ENCODE results near the gene SCD5.

Gene SCD5

GRCh38 chr4:82758701-82759685 lies 39.6 kb downstream of the SCD5 start:
- DNase-seq, result peak; percentile 51

DNA sequence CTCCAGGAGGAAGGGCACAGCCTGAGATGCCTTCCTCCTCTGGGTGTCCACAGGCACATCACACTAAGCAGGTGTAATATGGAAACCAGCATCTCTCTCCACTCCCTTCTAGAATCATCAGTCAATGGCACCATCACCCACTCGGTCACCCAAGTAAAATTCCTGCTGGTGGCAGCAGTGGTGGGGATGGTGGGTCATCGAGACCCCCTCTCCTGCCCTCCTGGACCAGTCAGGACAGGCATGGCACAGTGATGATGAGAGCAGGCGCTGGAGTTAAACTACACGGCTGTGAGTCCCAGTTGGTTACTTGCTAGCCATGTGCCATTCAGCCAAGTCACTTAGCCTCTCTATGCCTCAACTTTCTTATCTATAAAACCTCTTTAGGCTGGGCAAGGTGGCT lies 42.5 kb downstream of the SCD5 start:
- no peak for DNase-seq

- DNase-seq, result no peak
Measured at GRCh38 chr4:82755650-82756049, 42.9 kb downstream of the SCD5 start.

DNA sequence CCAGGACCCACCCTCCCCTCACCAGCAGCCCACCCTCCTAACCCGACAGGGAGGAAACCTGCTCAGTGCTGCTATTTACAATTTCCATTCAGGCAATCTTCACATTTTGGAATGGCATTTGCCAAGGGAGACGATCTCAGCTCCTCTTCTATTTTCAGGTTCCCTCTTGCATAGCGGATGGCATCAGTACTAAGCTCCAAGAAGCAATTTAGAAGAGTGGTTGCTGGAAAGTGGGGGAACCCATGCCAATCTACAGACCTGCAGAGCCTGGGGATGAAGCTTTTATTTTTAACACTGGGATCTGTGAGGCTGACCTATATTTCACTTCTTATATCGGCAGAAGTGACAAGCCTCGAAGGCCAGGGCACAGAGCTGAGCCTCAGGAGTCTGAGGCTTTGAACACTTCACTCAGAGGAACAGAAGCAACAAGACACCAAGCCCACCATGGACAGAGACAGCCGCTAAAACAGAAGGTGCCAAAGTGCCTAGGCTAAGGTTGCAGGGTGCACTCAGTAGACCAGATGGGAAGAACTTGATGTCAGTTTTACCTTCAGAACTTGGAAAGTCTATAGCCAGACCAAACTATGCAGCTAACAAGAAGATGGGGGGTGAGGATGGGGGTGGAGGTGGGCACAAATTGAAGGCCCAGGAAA lies 44.0 kb downstream of the SCD5 start:
- DNase-seq, result peak; percentile 27

DNA sequence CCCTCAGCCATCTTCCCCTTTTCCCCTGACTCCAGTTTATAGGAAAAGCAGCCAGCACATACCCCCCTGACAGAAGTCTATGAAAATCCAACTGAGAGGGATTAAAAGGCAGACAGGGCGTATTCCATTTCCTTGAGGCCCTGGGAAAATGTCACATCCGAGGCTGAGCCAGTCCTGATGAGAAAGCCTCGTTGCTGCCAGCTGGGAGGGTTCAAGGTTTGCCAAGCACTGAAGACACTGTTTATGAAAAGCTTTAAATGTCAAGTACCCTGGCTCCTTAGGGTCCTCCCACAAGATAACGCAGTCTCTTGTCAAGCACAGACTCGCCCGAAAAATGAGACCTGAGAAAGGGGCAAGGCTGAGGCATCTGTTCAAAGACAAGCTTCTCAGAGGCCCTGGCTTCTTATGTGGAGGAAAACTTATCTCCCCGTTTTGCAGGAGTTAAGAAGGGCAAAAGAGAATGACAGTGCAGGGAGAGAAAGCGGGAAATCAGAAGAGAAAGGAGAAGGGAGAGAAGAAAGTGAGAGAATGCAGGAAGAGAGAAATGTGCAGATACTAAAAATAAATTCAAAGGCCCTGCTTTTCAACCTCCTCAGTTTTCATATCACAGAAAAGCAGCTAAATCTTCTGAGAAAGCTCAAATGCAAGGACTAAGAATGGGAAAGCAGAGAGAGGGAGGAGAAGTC lies 44.7 kb downstream of the SCD5 start:
- no peak for DNase-seq

- DNase-seq, result no peak
Measured at GRCh38 chr4:82753238-82753637, 45.4 kb downstream of the SCD5 start.

- no peak for DNase-seq
Measured at GRCh38 chr4:82748810-82749470, 49.7 kb downstream of the SCD5 start.

DNA sequence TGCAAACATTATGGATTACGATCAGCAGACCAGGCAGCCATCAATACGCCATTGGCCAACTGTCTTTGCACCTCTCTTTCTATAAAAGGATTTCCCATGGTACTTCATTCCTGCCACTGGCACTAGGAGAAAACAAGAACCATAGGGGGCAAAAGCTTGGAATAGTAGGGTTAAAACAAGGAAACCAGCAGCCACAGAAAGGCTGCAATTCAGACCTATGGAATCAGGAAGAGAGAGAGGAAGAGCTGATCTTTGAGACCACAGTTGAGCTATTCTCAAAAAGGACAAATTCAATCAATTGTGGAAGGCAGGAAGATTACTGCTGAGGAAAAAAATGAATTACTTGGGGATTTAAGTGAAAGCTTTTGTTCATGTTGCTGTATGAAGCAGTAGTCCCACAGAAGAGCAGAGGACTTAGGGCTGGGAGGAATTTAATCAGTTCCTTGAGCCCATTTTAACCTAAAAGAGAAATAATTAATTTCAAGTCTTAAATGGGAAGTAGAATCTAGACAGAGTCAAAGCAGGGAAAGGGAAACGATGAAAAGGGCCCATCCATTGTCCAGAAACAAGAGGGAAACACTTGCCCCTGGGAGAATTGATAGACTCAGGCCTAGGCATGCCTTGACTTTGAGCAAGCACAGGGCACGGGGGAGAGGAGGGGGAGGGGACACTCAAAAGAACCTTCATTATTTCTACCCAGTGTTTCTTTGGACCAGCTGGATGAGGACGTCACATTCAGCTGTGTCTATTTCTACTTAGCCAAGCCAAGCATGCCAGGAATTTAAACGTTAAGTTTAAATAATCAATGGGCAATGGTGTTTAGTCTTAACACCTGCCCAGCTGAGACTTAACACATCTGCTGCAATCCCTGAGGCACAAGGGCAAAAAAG lies 50.7 kb downstream of the SCD5 start:
- peak; percentile 51 for DNase-seq

- no peak for DNase-seq
Measured at GRCh38 chr4:82746705-82747574, 51.7 kb downstream of the SCD5 start.

- no peak for DNase-seq
Measured at GRCh38 chr4:82745173-82745842, 53.3 kb downstream of the SCD5 start.

DNA sequence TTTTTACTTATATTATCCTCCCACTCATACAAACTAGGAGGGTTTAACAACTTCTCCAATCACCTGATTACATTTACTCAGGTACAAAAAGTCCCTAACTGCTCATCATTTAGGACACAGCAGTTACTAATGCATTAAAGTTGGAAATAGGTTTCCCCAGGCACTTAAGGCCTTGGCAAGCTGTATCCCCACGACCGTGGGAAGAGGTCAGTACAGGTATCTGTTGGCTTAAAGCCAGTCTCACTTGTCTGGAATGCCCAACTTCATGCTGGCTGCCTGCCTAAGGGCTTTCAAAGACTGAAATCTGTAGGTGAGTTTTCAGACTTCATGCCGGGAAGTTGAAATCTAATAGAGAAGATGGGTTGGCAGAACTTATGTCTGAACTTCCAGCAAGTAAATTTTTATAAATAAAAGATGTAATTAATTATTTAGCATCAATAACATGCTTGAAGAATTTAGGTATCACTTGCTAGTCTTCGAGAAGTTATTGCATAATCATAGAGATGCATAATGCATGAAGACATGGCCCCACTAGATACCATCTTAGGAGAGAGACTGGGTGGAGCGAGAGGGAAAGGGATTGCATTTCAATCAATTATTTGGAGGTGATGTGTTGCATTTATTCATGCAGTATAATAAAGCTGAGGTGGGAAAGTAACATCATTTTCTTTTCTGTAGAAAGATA lies 54.2 kb downstream of the SCD5 start:
- DNase-seq, result no peak

GRCh38 chr4:82741188-82741587 lies 57.4 kb downstream of the SCD5 start:
- no peak for DNase-seq

DNA sequence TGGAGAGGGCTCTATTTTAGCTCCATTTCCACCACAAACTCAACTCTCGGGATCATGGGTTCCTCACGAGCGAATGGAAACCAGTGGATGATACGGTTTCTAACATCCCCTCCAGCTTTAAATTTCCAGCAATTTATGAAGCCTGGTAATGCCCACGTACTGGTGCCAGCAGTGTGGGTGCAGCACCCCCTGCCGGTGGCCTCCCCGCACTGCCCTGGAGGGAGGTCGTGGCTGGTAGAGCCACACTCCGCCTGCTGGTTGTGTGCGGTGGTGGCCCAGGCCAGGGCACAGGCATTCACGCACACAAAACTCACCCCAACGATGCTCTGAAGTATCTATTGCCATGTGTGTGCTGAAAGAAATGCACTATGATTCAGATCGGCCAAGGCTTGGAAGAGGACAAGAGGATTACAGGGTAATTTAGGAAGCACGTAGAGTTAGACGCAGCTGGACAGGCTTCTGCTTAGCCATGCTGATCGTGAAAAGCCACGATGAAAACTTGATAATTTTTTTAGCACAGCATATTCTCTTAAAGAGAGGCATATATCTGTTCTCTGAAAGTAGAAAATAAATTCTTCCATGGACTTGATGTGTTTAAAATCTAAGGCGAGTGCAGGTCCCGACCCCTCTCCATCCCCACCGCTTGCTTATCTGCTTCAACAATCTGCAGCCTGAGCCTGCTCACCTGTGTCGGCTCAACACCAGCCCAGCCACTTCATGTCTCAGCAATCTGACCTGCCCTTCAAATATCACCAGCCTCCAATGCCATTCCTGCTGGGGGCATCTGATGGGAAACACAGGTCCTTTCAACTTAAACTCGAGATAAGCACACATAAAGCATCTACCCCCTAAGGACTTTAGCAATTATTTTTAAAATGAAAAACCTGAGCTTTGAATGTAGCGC lies 59.1 kb downstream of the SCD5 start:
- DNase-seq, result peak; percentile 80

GRCh38 chr4:82737354-82737753 lies 61.2 kb downstream of the SCD5 start:
- no peak for DNase-seq

DNA sequence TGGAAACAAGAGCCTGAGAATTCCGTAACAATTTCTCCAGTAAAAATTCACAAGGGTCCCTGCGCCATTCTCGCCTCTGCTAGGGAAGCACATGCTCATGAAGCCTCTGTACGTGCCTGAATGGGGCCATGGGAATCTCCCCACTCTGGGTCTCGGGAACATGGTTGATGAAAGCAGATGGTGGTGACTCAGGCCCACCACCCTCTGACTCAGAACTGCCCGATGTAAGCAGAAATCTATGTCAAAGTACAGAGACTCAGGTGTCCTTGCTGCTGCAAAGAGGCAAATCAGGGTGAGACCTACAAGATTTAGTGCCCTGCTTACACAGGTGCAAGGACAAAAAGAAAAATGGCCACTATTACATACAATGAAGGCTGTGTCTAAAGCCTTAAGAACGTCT lies 65.0 kb downstream of the SCD5 start:
- DNase-seq, result no peak

DNA sequence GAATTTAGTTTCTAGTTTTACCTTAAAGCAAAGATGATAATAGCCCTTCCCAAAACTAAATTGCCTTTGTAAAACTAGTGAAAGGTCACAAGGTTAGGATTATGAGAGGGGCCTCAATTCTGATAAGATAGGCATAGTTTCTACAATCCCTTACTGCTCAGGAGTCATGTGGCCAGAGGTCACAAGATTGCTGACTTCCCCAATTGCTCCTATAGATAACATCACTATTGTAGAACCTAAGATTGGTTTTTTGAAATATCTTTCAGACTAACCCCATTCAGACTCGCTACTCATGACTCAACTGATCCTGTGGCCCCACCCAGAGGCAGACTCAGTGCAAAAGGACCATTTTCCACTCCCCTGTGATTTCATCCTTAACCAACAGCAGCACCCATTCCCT lies 70.3 kb downstream of the SCD5 start:
- no peak for DNase-seq

- no peak for DNase-seq
Measured at GRCh38 chr4:82726596-82726995, 72.0 kb downstream of the SCD5 start.

DNA sequence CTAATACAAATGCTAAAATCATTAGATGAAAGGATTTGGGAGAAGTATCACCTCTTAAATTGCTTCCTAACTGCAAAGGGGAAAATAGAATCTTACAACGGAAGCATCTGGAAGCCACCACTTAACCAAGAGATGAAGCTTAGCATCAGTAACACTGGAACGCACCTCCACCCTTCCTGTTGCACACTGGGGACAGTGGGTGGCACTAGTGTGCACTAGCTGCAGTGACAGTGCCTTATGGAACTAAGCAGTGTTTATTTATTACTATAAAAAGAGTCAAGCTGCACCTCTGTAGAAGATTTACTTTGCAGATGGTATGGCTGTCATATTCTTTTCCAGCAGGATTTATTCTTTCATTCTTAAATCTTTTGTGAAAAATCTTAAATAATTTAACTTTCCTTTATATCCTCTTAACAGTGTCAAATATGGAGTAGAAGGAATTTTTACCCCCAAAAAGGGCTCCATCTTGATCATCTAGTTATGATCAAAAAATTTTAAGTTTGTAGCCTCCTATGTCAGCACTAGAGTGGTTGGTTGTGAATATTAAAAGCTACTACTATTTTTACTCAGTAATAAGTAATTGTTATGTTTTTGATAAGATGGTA lies 76.7 kb downstream of the SCD5 start:
- DNase-seq, result peak; percentile 63
